IPS-NIHi11 (cell line): ENCODE measurements around the gene MAK.
"Not testable (repeated sequence)": the region's sequence is repeated elsewhere in the genome, so short reads cannot be mapped to it uniquely, and the experiment has no call there.

ENCODE experiments used
- DNase-seq: peaks from one replicate; pipeline ENCODE4 v3.0.0; 2012; ENCODE audit warnings: mixed read lengths, low spot score

MAK gene

GRCh38 chr6:10791673-10792072, 46.7 kb downstream of the MAK start:
- no peak for DNase-seq

GRCh38 chr6:10779076-10779475, 59.3 kb downstream of the MAK start:
- no peak for DNase-seq

- DNase-seq: no peak
These were observed 60.1 kb downstream of the MAK start for GRCh38 chr6:10778230-10778629.

GRCh38 chr6:10771371-10771894, 66.9 kb downstream of the MAK start:
- peak; percentile 23 for DNase-seq

GRCh38 chr6:10769419-10769818, 68.9 kb downstream of the MAK start:
- no peak for DNase-seq

DNA sequence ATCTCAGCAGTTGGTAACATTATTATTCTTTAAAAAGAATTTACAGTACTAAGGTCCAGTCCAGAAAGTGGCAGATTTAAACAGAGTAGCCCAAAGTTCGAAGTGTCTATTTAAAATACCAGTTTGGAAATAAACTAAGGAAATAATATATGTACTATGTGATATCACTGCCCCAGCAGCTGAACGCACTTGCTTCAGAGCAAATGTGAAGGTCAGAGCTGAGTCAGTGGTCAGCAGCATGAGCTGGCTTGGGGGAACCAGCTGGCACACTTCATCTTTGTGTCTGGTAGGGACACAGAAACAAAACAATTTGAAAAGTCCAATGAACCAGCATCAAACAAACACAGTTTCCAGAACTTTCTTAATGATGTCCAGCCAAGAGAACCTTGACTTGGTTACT, 75.3 kb downstream of the MAK start:
- no peak for DNase-seq

GRCh38 chr6:10759884-10760329, 78.4 kb downstream of the MAK start:
- no peak for DNase-seq

- DNase-seq: peak; percentile 50
These were observed 79.0 kb downstream of the MAK start for GRCh38 chr6:10759312-10759839.

GRCh38 chr6:10756085-10756484, 82.3 kb downstream of the MAK start:
- no peak for DNase-seq

GRCh38 chr6:10751757-10752156, 86.6 kb downstream of the MAK start:
- DNase-seq: not testable (repeated sequence)

- DNase-seq: not testable (repeated sequence)
These were observed 87.8 kb downstream of the MAK start for GRCh38 chr6:10750568-10750967.

- no peak for DNase-seq
These were observed 88.6 kb downstream of the MAK start for GRCh38 chr6:10749734-10750133.

DNA sequence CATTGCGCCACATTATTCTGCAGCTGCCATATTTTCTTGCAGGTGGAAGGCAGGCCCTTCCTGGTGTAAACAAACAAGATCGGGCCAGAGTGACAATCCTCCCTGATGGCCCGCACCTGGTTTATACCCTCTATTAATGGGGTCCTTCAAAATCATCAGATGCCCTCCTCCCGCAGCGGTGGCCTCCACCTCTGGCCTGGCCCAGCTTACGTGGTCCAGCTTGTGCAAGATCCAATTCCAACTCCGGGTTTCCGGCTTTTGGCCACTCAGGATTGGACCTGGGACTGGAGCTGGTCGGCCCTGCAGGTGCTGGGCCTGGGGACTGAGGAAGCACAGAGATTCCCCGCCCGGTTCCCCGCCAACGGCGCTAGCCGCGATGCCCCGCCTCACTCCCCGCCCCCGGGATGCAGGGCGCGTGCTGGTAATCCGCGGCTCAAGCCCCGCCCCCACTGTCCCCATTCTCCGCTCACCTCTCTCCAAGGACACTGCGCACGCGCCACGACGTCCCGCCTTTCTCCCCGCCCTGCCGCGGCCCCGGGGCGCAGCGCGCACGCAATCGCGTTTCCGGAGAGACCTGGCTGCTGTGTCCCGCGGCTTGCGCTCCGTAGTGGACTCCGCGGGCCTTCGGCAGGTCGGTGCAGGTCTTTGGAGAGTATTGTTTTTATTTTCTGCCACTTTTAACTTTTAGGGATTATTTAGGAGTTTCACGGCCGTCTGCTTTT, 90.9 kb downstream of the MAK start, which contains the start of gene TMEM14B:
TMEM14B (plus strand) TSS at position 555 of the 722 bp plus-strand sequence. CDS start 1,441 bp downstream, outside the sequence.
- DNase-seq: peak; percentile 100

DNA sequence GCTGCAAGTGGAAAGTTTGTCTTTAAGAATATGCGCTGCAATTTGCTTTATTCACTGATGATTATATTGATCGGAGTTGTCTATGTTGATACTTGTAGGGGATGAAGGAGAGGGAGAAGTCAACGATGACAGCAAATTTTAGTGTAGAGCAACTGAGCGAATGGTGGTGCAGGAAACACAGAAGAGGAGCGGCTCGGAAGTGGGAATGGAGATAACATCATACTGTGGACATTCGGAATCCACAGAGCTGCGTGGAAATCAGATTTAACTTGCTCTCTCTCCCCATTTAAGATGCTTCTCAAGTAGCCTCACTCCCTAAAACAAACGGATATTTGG, 91.5 kb downstream of the MAK start:
- no peak for DNase-seq

GRCh38 chr6:10745116-10745515, 93.2 kb downstream of the MAK start:
- DNase-seq: no peak

DNA sequence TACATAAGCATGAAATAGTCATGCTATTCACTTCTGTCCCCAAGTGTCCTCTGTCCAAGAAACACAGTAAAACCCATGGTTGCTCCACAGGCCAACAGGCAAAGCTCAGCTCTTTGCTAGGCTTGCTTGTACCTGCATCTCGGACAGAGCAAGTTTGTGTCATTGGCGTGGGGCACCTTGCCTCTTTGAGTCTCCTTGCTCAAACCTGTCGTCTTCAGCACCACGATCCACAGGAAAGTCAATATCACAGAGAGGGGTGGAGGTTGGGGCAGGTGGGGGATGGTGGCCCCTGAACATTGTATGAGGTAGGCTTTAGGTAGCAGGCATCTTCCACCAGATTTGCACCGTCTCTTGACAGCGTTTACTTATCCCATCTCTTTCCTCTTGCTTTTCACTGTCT, 94.8 kb downstream of the MAK start:
- DNase-seq: no peak

DNA sequence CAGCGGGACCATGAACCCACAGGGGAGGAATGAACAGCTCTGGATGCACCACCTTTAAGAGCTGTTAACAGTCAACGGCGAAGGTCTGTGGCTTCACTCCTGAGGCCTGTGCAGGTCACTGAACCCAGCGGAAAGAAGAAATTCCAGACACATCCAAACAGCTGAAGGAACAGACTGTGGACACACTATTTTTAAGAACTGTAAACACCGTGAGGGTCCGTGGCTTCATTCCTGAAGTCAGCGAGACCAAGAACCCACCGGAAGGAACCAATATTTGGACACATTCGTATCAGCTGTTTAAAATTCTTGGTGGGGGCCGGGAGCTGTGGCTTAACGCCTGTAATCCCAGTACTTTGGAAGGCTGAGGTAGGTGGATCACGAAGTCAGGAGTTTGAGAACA, 96.1 kb downstream of the MAK start:
- no peak for DNase-seq

- DNase-seq: not testable (repeated sequence)
These were observed 96.7 kb downstream of the MAK start for GRCh38 chr6:10741643-10742042.

- DNase-seq: no peak
These were observed 98.3 kb downstream of the MAK start for GRCh38 chr6:10740061-10740460.

DNA sequence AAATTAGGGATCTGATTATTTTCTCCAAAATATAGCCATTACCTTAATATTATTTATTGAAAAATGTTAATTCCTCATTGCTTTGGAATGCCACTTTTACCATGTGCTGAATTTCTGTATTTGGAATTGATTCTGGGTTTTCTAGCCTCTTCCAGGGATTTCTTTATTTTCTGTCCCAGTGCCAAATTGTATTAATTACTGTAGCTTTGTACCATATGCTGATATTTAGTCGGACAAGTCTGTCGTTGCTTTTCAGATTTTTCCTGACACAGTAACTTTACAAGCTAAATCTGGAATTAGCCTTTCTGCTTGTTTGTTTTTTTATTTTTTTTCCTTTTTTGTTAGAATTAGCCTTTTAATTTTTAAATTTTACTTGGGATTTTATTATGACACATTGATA, 101.6 kb downstream of the MAK start:
- DNase-seq: no peak

- no peak for DNase-seq
These were observed 104.5 kb downstream of the MAK start for GRCh38 chr6:10733863-10734262.

DNA sequence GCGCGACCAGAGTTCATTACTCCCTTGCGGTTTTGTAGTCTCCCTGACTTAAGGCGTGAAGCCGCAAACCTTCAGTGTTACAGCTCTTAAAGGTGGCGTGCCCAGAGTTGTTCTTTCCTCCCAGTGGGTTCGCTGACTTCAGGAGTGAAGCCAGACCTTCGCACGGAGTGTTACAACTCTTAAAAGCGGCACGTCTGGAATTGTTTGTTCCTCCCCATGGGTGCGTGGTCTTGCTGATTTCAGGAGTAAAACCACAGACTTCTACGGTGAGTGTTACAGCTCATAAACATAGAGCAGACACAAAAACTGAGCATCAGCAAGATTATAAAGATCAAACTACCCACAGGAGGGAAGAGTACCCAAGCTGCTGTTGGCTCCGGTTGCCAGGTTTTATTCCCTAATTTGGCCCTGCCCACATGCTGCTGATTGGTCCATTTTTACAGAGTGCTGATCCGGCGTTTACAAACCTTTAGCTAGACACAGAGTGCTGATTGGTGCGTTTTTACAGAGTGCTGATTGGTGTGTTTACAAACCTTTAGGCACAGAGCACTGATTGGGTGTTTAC, 105.1 kb downstream of the MAK start:
- no peak for DNase-seq

- no peak for DNase-seq
These were observed 108.1 kb downstream of the MAK start for GRCh38 chr6:10730254-10730653.
